ENCODE data around the gene RSBN1L.

- TF ChIP-seq, protein P1, sequence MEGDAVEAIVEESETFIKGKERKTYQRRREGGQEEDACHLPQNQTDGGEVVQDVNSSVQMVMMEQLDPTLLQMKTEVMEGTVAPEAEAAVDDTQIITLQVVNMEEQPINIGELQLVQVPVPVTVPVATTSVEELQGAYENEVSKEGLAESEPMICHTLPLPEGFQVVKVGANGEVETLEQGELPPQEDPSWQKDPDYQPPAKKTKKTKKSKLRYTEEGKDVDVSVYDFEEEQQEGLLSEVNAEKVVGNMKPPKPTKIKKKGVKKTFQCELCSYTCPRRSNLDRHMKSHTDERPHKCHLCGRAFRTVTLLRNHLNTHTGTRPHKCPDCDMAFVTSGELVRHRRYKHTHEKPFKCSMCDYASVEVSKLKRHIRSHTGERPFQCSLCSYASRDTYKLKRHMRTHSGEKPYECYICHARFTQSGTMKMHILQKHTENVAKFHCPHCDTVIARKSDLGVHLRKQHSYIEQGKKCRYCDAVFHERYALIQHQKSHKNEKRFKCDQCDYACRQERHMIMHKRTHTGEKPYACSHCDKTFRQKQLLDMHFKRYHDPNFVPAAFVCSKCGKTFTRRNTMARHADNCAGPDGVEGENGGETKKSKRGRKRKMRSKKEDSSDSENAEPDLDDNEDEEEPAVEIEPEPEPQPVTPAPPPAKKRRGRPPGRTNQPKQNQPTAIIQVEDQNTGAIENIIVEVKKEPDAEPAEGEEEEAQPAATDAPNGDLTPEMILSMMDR (IDR thresholded peaks at IDR 0.05; ENCODE audit: poor library complexity, severe bottlenecking): no peak
- TF ChIP-seq, protein P2, sequence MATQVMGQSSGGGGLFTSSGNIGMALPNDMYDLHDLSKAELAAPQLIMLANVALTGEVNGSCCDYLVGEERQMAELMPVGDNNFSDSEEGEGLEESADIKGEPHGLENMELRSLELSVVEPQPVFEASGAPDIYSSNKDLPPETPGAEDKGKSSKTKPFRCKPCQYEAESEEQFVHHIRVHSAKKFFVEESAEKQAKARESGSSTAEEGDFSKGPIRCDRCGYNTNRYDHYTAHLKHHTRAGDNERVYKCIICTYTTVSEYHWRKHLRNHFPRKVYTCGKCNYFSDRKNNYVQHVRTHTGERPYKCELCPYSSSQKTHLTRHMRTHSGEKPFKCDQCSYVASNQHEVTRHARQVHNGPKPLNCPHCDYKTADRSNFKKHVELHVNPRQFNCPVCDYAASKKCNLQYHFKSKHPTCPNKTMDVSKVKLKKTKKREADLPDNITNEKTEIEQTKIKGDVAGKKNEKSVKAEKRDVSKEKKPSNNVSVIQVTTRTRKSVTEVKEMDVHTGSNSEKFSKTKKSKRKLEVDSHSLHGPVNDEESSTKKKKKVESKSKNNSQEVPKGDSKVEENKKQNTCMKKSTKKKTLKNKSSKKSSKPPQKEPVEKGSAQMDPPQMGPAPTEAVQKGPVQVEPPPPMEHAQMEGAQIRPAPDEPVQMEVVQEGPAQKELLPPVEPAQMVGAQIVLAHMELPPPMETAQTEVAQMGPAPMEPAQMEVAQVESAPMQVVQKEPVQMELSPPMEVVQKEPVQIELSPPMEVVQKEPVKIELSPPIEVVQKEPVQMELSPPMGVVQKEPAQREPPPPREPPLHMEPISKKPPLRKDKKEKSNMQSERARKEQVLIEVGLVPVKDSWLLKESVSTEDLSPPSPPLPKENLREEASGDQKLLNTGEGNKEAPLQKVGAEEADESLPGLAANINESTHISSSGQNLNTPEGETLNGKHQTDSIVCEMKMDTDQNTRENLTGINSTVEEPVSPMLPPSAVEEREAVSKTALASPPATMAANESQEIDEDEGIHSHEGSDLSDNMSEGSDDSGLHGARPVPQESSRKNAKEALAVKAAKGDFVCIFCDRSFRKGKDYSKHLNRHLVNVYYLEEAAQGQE (IDR thresholded peaks at IDR 0.05; ENCODE audit: borderline replicate concordance): no peak
- no peak for TF ChIP-seq POLR2AphosphoS5 (IDR thresholded peaks at IDR 0.05)
- TF ChIP-seq SMC3 (conservative IDR thresholded peaks at IDR 0.05; ENCODE audit: poor library complexity): no peak
- TF ChIP-seq EZH2 (IDR thresholded peaks at IDR 0.05; ENCODE audit: borderline replicate concordance, insufficient read depth, low read length, poor library complexity, severe bottlenecking): no peak
- no peak for TF ChIP-seq EP300 (conservative IDR thresholded peaks at IDR 0.05; ENCODE audit: poor library complexity, severe bottlenecking)
- TF ChIP-seq RAD21 (conservative IDR thresholded peaks at IDR 0.05): no peak
- no peak for TF ChIP-seq MXI1 (conservative IDR thresholded peaks at IDR 0.05; ENCODE audit: poor library complexity, severe bottlenecking)
Observed at GRCh38 chr7:77746164-77746823, 50.0 kb downstream of the RSBN1L start.
